Measurements from ENCODE around the gene KPNB1. TPM values are rescaled to one million over a fixed set of nuclear protein-coding genes. Genes with fewer than 3 reads are reported as not detected.

Gene KPNB1
- total RNA-seq, 1 donor from 2014 or later: 119 TPM

DNA sequence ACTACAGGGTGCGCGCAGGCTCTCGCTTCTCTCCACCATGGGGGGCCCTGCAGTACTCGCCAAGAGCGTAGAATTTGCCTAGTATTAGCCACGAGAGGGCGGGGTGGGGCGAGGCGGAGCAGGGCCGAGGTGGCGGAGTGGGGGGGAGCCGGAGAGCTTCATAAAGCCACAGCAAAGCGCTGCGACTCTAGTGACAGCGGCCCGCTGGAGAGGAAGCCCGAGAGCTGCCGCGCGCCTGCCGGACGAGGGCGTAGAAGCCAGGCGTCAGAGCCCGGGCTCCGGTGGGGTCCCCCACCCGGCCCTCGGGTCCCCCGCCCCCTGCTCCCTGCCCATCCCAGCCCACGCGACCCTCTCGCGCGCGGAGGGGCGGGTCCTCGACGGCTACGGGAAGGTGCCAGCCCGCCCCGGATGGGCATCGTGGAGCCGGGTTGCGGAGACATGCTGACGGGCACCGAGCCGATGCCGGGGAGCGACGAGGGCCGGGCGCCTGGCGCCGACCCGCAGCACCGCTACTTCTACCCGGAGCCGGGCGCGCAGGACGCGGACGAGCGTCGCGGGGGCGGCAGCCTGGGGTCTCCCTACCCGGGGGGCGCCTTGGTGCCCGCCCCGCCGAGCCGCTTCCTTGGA lies 83.4 kb downstream of the KPNB1 start, which contains the start of gene TBX21:
TBX21 (plus strand) TSS at position 190 of the 627 bp plus-strand sequence; CDS start at position 409, 219 bp downstream.
- H3K9me3 ChIP-seq (ENCODE audit: control insufficient read depth in 3 of 3, low read length in 3 of 3): no peaks in the 10 kb centered on the region
- H3K9ac ChIP-seq (ENCODE audit: low read depth in 1 of 3, low read length in 3 of 3): no peak within 1 kb of the TSS
- H3K4me3 ChIP-seq (ENCODE audit: low read length in 3 of 3): peak within 1 kb of the TSS in 1 of 3 donors; percentile 6
- peaks cover 0 to 4% (median 3%) of the 10 kb centered on the region in 3 donors for H3K4me1 ChIP-seq (ENCODE audit: control insufficient read depth in 3 of 3, insufficient read depth in 3 of 3, low read length in 3 of 3)
- H3K27ac ChIP-seq (ENCODE audit: low read depth, low read length): no peak within 1 kb of the TSS
- no peaks in the 10 kb centered on the region for H3K36me3 ChIP-seq (ENCODE audit: control insufficient read depth in 3 of 3, insufficient read depth in 3 of 3, low read length in 3 of 3)
- peaks cover 50 to 61% (median 59%) of the 10 kb centered on the region in 3 donors for H3K27me3 ChIP-seq (ENCODE audit: control insufficient read depth in 3 of 3, insufficient read depth in 3 of 3, low read length in 3 of 3)

GRCh38 chr17:47733674-47734410 lies 84.1 kb downstream of the KPNB1 start:
- no peak overlapping the region for H3K9ac ChIP-seq (ENCODE audit: low read depth in 1 of 3, low read length in 3 of 3)
- no peak overlapping the region for H3K4me3 ChIP-seq (ENCODE audit: low read length in 3 of 3)
- H3K36me3 ChIP-seq (ENCODE audit: control insufficient read depth in 3 of 3, insufficient read depth in 3 of 3, low read length in 3 of 3): no peaks in the 10 kb centered on the region
- H3K9me3 ChIP-seq (ENCODE audit: control insufficient read depth in 3 of 3, low read length in 3 of 3): no peaks in the 10 kb centered on the region
- H3K27me3 ChIP-seq (ENCODE audit: control insufficient read depth in 3 of 3, insufficient read depth in 3 of 3, low read length in 3 of 3): peaks cover 50 to 57% (median 53%) of the 10 kb centered on the region in 3 donors
- peaks cover 0 to 4% (median 3%) of the 10 kb centered on the region in 3 donors for H3K4me1 ChIP-seq (ENCODE audit: control insufficient read depth in 3 of 3, insufficient read depth in 3 of 3, low read length in 3 of 3)
- no peak overlapping the region for H3K27ac ChIP-seq (ENCODE audit: low read depth, low read length)

DNA sequence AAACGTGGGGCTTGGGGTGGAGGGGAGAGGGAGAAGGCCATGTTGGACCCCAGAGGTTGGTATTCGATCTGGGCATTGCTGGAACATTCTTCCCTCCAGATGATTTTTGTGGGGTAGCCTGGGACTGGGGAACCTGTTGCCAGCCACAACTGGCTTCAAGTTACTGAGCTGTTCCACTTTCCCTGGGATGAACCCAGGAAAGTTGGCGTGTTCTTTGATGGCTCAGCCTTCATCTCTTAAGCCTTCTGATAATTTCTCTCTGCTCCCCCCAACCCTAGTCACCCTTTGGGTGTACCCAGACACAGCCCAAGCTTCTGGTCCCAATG lies 85.4 kb downstream of the KPNB1 start:
- Histone ChIP-seq H3K4me1 (ENCODE audit: control insufficient read depth in 3 of 3, insufficient read depth in 3 of 3, low read length in 3 of 3) (peaks cover 0 to 4% (median 3%) of the 10 kb centered on the region in 3 donors), H3K36me3 (ENCODE audit: control insufficient read depth in 3 of 3, insufficient read depth in 3 of 3, low read length in 3 of 3) (no peaks in the 10 kb centered on the region), H3K4me3 (ENCODE audit: low read length in 3 of 3) (no peak overlapping the region), H3K27me3 (ENCODE audit: control insufficient read depth in 3 of 3, insufficient read depth in 3 of 3, low read length in 3 of 3) (peaks cover 47 to 53% (median 50%) of the 10 kb centered on the region in 3 donors), H3K9ac (ENCODE audit: low read depth in 1 of 3, low read length in 3 of 3) (no peak overlapping the region), H3K27ac (ENCODE audit: low read depth, low read length) (no peak overlapping the region), H3K9me3 (ENCODE audit: control insufficient read depth in 3 of 3, low read length in 3 of 3) (no peaks in the 10 kb centered on the region)

Small RNA genes within 50 kb of the gene (small RNA-seq; reads per million reads assigned to genes)
- gene AC015674.1: not detected

Other genes starting within 250 kb of the KPNB1 start
- 169 TPM for gene NPEPPS, start 118.8 kb upstream of the KPNB1 start, total RNA-seq
- gene TBKBP1, start 44.2 kb downstream of the KPNB1 start, total RNA-seq: 7.8 TPM
- not detected for gene TBX21, start 83.3 kb downstream of the KPNB1 start, total RNA-seq
- 8.4 TPM for gene OSBPL7, start 171.9 kb downstream of the KPNB1 start, total RNA-seq
- gene MRPL10, start 181.6 kb downstream of the KPNB1 start, total RNA-seq: 19.8 TPM
- gene LRRC46, start 181.8 kb downstream of the KPNB1 start, total RNA-seq: not detected
- gene SCRN2, start 191.4 kb downstream of the KPNB1 start, total RNA-seq: 29.2 TPM
- gene SP6, start 201.2 kb downstream of the KPNB1 start, total RNA-seq: under 0.01 TPM
- 0.52 TPM for gene SP2, start 246.3 kb downstream of the KPNB1 start, total RNA-seq

Measured in skeletal muscle tissue (tissue), 5 donors.